Right lobe of liver (tissue), 4 donors: ENCODE results near the gene INPP4A.

Experiments
- CTCF ChIP-seq, 4 donors: fragments of 200-600 bp in 3 of 4; fragments of 450-650 bp in 1 of 4; IDR thresholded peaks; one replicate each; pipeline versions ENCODE4 v1.5.1 to v1.8.0; 2016 to 2022; ENCODE audit warnings: antibody characterized with exemption in 4 of 4, mild to moderate bottlenecking in 2 of 4
- POLR2A ChIP-seq: fragments of 450-650 bp; IDR thresholded peaks from one replicate; pipeline ENCODE4 v1.6.1; 2017; ENCODE audit warnings: antibody characterized with exemption, mild to moderate bottlenecking
- donor health status: DM: no; HTN: no; CAD: no.
- donor health status: DM: no; HTN: no; CAD: no.
- donor health status: DM: no; HTN: yes; CAD: no.

- TF ChIP-seq POLR2A (no peak), CTCF (IDR thresholded peaks at IDR 0.05) (no peak)
Measured at GRCh38 chr2:98530114-98530513, 85.5 kb downstream of the INPP4A start.
